Measurements from ENCODE around the gene MCTP2. TPM values are rescaled to one million over a fixed set of nuclear protein-coding genes. Genes with fewer than 3 reads are reported as not detected.

The MCTP2 gene
- polyA plus RNA-seq, 1 donor, result 0.67 TPM

DNA sequence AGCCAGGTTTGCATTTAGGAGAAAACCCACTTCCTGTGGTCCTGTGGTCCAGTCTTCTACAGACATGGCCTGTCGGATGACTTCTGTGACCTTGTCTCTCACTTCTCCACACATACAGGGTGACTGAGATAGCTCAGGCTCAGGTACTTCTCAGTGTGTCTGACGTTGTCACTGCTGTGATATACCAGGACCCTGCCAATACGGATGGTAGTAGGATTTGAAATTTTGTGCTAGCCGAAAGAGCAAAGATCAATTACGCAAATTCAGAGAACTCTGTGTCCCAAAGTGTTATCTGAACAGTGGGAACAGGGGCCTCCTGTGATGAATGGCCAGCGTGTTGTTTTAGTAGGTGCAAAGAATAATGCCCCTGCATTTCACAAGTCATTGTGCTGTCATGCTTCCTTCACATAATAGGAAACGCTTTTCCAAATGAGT lies 128.9 kb downstream of the MCTP2 start:
- no peak for DNase-seq

DNA sequence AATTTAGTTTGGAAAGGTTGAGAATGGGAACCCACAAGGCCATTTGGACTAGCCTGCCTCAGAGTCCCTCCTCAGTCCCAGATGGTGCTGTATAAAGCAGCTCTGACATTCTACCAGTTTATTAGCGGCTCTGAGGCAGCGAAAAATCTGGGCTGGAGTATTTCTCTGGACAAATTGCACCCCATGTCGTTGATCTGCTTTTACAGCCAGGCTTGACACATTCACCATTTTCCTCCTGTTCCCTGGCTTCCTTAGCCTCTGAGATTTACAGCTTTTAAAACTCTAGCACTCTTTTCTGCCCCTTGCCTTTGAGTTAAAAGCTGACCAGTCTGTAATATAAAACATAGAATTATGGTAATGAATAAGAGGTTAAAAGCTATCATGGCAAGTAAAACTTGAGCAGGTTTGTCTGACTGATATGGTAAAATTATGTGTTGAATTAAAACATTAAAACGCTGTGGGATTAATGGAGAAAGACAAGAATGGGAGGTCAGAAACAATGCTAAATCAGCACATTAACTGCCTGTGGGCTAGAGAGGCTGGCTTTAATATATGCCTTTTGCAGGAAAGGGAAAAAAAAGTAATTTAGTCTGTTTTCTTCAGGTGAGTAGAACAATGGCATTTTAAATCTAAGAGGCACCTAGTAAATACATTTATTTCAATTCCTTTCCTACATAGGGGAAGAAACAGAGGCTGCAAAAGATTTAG lies 131.2 kb downstream of the MCTP2 start:
- DNase-seq, result no peak

DNA sequence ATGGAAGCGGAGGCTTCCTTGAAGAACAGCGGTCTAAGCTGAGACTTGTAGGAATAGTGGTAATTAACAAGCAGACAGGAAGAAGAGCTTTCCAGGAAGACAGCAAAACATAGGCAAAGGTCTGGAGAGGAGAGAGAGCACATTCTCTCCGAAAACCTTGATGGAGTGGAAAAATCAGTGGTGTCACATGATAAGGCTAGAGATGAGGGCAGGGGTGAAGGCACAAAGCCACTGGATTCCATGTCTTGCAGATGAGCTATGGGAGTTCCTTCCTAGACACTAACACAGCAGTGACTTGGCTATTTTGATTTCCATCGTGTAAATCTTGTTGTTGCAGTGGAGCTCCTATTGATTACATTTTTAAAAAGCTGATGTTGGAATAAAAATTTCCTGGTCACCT lies 132.0 kb downstream of the MCTP2 start:
- no peak for DNase-seq

DNA sequence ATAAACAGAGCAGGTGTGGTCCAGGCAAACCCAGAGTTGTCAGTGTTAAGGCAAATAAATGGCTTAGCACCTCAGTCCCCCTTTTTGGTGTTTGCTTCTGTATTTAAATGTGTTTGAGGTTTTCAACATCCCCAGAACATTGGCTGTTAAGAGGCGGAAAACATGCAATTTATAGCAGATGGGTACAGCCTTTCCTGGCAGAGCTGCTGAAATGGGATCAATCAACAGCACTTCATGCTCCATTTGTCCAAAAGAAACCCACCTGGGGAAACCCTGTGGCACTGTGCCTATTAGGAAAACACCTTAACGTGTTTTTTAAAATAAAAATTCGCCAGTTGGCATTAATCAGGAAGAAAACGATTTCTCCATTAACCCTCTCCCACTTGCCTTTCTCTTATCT lies 135.4 kb downstream of the MCTP2 start:
- no peak for DNase-seq

DNA sequence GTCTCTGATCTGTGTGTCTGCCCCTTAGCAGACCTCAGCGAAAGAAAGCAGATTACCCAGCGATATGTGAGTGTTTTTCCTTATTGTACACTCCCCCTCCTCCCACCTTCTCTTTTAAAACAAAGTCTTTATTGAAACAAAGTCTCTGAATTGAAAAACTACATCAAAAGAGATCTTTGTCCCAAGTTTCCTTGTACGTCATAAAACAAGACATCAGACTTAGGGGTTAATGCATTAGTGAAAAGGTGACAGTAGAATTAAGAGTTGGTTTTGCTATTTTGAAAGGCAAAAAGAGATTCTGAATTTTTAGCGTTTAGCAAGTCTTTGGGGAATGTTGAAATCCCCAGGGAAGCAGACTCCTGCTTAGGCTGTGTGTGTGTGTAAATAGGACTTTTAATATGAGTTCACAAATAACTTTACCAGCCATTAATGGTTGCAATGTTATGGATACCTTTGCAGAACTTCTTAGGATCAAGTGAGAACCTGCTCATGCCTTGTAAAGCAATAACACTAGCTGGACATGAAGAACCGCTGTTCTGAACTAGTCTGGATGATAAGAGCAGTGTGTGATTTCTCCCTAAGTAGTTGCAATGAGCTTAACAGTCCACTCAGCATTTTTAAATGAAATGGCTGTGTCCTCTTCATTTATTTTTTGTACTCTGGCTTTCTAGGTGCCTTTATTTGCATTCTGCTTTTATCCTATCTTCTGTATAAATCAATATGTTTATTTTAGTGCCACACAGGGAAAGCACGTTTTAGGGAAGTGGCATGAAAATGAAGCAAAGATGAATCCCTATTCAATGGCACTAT lies 136.6 kb downstream of the MCTP2 start:
- DNase-seq, result no peak

DNA sequence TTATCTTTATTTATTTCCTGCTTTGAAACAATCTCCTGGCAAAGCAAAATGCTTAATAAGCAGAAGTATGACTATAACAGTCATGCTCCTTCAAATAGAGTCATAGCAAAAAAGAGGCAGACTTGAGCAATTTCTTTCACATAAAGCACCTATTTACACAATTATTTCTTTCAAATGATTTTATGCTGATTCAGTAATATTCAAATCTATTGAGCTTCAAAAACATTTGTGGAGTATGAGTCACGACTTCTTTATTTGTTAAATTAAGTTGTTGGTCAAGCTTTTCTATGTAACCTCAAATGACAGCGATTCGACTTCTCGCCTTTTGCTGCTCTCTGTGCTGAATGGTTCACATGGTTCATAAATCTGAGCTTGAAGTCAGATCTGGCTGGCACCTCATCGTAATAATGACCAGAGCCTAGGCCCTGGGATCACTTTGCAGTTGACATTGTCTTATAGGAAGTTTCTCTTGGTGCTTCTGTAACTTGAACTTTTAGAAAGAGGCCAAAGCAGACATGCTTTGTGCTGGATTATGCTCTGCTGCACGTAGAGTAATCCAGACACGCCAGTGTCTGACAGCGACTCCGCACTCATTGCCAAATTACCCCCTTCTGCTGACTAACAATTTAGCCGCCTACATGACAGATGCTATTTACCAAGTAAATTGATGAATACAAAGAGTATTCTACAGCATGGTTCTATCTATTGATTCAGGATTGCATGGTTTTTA lies 139.0 kb downstream of the MCTP2 start:
- no peak for DNase-seq

DNA sequence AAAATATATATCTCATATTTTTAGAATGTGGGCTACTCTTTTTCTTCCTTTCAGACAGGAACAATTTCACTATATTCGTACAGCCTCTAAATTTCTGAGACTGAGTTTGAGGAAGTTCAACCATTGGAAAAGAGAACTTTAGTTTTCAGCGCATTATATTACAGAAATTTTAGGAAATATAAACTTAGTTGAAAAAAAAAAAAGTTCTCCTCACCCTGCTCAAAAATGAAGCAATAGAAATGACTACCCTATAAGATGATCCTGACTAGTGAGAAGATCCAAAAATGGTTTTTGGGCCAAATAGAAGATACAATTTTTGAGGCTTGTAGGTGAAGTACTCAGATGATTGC lies 139.6 kb downstream of the MCTP2 start:
- DNase-seq, result no peak

DNA sequence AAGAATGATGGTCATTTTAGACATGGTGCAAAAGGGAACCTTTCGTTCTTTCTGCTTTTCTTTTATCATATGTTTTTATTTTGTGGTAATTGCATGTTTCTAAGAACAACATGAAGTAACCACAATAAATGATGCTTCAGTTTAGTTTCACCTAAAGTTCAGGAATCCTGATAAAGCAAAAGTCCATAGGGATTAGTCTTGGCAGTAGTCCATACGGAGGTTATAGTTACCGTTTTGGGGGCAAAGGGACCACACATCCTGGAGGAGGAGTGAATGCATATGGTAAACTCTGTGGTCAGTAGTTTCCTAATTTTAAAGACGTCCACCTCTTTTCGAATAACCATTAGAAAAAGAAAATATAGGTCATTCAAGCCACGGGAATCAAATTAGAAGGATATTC lies 141.5 kb downstream of the MCTP2 start:
- no peak for DNase-seq

DNA sequence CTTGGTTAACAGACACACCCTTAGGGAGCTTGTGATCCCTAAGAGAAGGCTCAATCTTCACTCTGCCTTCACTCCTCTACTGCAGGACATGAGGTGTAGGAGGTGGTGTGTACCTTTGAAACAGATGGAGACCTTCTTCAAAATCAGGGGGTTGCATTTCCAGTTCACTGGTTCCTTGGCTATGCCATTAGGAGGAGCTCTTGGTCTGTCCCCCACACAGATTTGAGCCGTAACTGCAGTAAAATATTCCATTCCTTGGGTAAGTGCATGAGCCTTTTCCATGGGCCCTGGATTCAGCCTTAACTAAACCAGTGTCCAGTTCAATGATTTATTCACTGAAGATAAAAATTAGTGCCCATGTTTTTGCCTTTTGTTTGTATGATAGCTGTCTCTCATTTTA lies 144.6 kb downstream of the MCTP2 start:
- no peak for DNase-seq

DNA sequence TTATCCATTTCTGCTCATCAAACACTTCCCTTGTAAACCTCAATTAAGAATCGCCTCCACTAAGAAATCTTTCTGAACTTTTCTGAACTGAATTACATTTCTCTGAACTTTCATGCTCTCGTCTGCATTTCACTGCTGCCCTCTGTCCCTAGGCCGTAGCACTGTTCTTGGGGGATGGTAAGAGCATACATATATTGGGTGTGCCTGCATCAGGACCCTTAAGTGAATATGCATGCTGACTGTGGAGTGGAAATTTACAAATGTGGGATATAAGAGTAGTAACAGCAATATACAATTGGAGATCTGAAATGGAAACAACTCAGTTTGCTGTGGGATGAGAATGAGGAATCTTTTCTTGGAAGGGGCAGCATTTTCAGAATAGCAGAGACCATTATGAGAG lies 148.6 kb downstream of the MCTP2 start:
- no peak for DNase-seq

DNA sequence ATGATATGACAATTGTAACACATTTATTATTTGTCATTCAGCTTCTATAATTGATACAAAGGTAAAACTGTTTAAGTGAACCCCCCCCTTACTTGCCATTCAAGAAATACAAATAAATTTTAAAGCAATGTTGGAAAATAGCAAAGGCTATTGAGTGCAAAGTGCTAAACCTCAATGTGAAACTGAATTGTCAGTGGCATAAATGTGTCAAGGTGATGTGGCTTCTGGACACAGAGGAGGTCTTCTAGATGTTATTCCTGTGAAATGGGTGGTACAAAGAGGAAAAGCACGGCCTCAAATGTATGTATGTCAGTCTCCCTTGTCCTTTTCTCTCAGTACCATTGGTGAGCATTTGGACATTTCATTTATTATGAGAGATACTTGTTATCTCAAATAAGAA lies 149.4 kb downstream of the MCTP2 start:
- DNase-seq, result no peak

DNA sequence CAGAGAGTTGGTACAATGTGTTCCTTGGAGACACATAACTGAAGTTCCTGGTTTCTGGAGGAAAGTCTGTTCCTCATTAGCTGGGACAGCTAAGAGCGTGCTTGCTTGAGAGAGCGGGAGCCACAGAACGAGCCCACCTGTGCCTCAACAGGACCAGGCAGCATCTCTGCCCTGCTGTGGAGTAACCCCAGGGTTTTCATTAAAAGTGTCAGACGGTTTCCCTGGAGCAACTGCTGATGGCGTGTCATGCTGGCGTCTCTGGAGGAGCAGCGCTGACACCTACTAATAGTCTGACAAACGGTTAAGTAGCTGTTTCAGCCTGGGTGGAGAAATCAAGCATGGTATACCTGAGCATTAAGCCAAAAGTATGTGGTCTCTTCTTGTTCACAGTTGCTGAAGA lies 150.0 kb downstream of the MCTP2 start:
- DNase-seq, result no peak

DNA sequence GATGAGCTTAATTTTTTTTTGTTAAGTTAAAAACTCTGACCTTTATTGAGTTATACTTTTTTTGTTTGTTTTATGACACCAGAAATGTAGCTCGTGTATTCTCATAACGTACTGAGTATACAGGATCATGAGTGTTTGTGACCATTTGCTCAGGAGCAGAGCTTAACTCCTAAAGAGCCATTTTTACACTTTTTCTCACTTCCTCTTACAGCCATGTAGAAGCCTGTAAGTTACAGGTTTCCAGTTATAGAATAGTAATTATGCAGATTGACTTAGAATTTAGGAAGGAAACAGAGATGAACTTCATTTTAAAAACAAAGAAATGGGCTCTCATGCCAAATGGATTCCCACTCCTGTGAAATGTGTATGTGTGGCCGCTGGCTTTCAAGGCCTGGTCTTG lies 151.7 kb downstream of the MCTP2 start:
- DNase-seq, result no peak

DNA sequence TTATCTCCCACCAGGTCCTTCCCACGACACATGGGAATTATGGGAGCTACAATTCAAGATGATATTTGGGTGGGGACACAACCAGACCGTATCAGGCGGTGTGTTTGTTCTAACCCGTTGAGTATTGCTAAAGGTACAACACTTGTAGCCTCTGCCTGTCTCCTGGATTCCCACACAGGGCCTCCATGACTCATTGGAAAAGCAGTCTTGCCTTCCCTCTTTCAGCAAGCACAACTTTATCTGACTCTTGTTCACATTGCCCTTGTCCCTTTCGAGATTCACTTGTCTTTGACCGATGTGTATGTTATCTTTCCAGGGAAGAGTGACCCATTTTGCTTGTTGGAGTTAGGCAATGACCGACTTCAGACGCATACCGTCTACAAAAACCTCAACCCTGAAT lies 152.3 kb downstream of the MCTP2 start:
- no peak for DNase-seq

DNA sequence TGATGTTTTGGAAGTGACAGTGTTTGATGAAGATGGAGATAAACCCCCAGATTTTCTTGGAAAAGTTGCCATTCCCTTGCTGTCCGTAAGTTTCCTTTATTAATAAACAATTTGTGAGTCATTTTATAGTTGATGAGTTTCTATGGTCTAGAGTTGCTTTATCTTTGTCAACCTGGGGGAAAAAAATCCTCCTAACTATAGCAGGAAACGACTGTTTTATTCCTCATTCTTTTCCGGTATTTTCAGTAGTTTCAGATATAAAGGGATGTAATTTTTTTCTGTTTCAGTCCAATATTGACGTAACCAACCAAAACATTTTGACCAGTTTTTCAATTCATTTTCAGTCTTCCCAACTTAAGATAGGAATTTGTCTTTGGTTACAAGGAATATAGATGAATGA lies 154.1 kb downstream of the MCTP2 start:
- no peak for DNase-seq

DNA sequence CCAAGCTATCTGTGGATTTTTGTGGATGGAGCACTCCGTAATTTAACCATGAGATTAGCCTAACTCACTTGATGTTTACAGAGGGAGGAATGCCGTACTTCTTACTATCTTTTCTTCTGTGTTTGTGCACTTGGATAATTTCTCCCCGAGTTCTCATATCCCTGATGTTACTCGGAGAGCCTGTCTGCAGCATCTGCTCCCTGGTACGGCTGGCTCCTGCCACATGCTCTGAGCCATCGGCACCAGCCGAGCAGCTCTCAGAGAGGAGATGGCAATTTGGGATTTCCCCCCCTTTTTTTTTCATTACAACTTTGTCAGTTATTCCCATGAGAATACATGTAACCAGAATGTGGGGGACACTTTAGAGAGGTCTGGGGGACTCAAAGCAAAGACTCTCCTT lies 155.0 kb downstream of the MCTP2 start:
- no peak for DNase-seq

DNA sequence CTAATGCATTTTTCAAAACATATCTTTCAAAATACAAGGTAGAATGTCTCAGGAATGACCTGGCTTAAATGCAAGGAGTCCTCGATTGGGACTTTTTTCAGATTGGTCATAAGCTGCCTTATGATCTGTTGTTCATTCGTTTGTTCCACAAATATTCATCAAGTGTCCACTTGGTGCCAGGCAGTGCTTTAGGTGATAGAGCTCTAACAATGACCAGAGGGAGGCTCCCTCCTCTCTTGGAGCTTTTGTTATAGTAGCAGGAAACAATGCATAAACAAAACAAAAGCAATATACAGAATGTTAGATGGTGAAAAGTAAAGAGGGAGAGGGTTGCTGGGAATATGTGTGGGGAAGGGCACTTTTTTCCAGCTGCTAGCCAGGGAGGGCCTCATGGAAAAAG lies 156.1 kb downstream of the MCTP2 start:
- no peak for DNase-seq

DNA sequence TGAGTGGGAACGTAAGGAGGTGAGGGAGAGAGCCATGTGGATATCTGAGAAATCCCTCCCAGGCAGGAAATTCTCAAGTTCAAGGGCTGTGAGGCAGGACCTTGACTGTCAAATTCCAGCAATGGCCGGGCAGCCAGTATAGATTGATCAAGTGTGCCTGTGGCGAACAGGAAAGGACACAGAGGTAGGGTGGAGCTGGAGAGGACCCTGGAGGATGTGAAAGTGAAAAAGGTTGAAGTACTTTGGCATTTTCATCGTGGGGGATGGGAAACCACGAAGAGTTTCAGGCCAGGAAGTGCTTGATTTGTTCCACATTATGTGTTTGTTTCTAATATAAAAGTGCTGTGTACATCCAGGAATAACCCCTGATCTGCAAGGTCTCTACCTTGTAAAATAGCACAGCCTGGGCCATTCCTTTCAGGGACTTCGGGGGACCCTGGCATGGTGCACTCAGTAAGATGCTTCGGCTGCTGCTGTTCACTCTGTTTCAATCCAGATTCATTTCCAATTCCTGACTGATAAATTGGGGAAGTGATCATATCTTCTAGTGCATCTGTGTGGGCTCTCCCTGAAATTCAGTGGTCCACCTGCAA lies 156.6 kb downstream of the MCTP2 start:
- DNase-seq, result no peak

DNA sequence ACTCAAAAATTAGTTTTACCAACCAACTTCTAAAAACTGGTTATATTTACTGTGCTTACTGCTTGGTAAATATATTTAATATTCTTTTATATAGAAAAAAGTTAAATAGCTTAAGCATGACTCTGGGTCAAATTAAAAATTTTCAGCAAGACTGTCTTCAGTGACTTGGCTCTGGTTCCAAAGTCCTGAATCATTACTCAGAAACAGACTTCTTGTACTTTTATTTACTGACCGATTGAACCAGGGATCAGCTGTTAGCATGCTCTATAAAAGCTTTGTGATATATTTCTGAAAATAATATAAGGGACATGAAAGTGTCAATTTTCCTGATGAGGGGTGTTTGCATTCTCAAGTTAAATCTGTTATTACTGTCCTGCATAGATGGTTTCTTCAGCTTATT lies 164.3 kb downstream of the MCTP2 start:
- no peak for DNase-seq

DNA sequence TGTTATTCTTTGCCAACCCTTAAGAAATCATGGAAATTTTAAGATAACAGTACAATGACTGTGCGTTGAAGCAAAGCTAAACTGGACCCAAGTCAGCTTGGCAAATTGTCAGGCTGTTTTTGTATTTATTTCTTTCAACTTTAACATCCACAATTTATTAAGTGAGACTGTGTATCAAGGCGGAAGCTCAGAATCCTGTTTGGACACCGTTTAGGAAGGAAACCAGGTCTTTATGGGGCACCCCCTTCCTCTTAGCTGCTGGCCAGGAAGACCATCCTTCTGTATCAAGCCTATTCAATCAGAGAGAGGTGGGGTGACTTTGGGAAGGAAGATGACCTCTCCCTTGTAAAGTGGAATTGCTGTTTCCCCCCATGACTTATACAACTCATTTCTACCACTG lies 166.0 kb downstream of the MCTP2 start:
- DNase-seq, result no peak

DNA sequence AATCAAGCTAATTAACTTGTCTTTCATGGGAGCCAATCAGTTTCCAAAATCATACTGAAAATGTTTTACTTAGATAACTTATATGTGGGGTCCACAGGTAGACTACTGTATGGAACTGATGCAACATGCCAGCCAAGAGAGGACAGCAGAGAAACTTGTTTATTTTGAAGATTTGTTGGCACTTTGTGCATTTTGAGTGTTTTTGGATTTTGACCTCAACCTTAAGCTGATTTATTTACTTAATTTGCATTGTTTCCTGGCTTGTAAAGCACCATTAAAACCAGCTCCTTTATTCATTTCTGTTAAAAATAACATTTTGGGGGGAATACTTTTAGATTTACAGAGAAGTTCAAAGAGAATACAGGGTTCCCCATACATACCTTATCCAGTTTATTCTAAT lies 166.6 kb downstream of the MCTP2 start:
- DNase-seq, result no peak

DNA sequence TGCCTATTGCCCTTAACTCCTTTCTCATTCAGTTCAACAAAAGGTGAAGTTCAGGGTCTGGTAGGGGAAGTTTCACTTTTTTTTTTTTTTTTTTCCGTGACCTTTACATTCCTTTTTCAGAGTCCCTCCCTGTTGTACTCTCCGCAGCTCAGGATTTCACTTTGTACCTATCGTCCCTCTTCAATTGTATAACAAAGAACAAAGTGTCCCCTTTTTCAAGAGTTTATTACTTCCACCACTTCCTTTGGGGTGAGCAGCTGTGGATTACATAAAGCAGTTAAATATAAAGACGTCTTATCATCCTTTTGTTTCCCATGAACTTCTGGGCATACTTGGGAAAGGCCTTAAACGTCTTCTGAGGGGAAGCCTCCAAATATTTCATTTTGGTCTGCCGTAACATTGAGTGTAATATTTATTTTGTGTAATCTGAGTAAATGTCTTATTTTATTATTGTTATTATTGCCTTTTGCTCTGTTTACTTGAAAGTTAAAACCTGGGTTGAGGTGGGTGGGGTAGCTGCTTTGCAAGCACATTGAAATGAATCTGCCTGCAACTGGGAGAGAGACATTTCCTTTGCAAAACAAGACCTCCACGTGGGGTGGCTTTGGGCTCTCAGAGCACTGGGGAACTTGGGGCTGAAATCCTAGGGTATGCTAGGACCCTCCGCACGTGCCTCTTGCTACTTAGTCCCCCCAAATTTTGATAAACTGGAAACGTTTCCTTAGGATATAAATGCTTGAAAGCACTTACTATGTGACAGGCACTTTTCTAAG lies 169.4 kb downstream of the MCTP2 start:
- no peak for DNase-seq

DNA sequence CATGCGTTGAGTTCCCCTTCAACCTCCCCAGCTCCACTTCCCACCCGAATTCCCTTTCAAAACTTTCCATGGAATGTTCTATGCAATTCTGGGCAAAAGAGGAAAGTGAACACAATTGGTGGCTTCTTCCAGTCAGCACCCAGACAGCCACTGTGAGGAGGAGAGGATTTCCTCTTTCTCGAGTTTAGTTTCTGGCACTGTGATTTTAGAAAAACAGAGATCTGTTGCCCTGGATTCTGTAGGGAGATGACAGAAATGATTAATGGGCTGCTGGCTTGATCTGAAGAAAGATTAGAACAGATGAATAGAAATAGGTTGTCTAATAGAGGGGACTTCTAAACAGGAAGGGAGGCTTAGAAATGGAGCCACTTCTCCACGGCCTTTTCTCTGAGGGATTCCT lies 172.0 kb downstream of the MCTP2 start:
- no peak for DNase-seq
